OCI-LY7 (cell line): ENCODE measurements around the gene MTHFD2L.

Experiments used
- EZH2phosphoT487 ChIP-seq: fragments of 200-600 bp; sonication (generic); IDR thresholded peaks from 2 replicates; pipeline ENCODE4 v1.6.1; 2018; ENCODE audit warnings: low read depth, borderline replicate concordance, mild to moderate bottlenecking, mixed run types, antibody characterized with exemption, low read length, moderate library complexity, mixed read lengths
- TF ChIP-seq, protein P1 (sequence below): fragments of 200-600 bp; sonication (generic); conservative IDR thresholded peaks from 2 replicates; pipeline ENCODE4 v1.5.1; 2014; ENCODE audit warnings: mild to moderate bottlenecking, antibody characterized with exemption, low read length, moderate library complexity, mixed read lengths

DNA sequence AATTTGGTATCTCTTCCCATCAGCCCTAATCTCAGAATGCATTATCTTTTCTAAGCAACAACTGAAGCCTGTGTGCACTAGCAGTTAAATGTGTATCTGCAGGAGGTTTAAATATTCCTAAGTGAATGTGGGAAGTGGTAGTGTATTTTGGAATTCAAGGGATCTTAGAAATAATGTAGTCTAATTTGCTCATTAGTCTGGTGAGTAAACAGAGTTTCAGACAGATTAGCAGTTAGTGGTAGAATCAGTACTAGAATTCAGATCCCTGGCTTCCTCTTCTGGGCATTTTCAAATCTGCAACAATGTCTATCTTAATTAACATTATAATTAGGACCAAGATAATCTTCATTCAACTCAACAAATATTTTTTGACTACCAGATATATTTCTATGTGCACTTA, 47.2 kb upstream of the MTHFD2L start:
- TF ChIP-seq, protein P1, sequence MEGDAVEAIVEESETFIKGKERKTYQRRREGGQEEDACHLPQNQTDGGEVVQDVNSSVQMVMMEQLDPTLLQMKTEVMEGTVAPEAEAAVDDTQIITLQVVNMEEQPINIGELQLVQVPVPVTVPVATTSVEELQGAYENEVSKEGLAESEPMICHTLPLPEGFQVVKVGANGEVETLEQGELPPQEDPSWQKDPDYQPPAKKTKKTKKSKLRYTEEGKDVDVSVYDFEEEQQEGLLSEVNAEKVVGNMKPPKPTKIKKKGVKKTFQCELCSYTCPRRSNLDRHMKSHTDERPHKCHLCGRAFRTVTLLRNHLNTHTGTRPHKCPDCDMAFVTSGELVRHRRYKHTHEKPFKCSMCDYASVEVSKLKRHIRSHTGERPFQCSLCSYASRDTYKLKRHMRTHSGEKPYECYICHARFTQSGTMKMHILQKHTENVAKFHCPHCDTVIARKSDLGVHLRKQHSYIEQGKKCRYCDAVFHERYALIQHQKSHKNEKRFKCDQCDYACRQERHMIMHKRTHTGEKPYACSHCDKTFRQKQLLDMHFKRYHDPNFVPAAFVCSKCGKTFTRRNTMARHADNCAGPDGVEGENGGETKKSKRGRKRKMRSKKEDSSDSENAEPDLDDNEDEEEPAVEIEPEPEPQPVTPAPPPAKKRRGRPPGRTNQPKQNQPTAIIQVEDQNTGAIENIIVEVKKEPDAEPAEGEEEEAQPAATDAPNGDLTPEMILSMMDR = no peak
- no peak for TF ChIP-seq EZH2phosphoT487
